ENCODE data around the gene ATP6V1B1. TPM values are rescaled to one million over a fixed set of nuclear protein-coding genes. Genes with fewer than 3 reads are reported as not detected.

The ATP6V1B1 gene
- total and polyA plus RNA-seq, 2 of the 4 experiments (the other 2 are of a cell fraction), result 1.3 TPM; not detected in 1

DNA sequence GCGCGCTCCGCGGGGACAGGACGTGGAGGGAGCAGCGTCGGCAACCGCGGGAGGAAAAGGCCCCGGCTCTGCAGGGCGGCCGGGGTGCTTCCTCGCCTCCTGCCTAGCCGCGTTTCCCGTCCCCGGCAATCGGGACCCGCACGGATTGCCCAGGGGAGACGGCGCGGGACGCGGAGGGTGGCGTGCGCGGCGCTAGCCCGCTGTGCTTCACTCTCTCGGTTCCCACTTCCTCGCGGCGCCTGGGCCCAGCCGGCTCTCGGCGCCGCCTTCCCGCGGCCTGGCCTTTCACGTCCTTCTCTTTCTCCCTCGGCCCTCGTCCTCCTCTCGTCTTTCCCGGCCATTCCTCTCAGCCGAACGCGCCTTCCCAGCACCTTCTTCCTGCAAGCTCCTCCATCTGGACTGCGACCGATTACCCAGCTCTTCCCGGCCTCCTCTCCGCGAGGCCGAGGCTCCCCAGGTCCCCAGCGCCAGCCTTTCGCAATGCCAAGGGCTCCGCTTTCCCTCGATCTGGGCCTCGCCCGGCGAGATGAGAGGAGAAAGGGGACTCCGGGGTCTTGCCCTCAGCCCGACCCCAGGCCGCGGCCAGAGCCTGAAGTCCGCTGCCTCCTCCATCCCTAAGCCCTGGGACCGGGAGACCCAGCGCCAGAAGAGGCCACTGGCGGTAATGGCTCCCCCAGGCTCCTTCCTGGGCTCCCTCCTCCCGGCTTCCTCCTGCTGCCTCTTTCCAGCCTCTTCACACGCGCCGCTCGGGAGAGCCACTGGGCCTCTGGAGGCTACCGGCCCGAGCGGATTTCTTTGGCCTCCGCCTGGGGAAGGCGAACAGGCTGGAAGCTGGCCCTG lies 34.3 kb upstream of the ATP6V1B1 start:
- Histone ChIP-seq H3K18ac (ENCODE audit: low read depth, low read length) (peak overlapping the region; percentile 53; the same call in 1 of the 2 replicates), H4K20me1 (ENCODE audit: insufficient read depth, low read length) (no peaks in the 10 kb centered on the region; the same call in 1 of the 2 replicates), H4K5ac (ENCODE audit: low read depth, low read length) (peak overlapping the region; percentile 66; the same call in 1 of the 2 replicates), H3K23ac (ENCODE audit: low read depth, low read length) (peak overlapping the region; percentile 59), H3K9me1 (ENCODE audit: insufficient read depth, low read length) (no peaks in the 10 kb centered on the region), H3K9ac (ENCODE audit: low read depth, low read length) (peak overlapping the region; percentile 86), H4K8ac (ENCODE audit: low read depth in 2 of 2, low read length in 2 of 2) (peak overlapping the region; percentile 50 to 82; a peak in 3 of 4 replicates), H3K4me2 (ENCODE audit: low read depth, low read length) (peak overlapping the region; percentile 95), H3K27me3 (ENCODE audit: control insufficient read depth, insufficient read depth, low read length) (peaks cover 46% of the 10 kb centered on the region), H3K4ac (ENCODE audit: low read depth, low read length) (peak overlapping the region; percentile 88), H3K4me3 (ENCODE audit: insufficient read depth, low read depth, low read length) (peak overlapping the region; percentile 58), H2AK9ac (replicated peaks; ENCODE audit: low read depth, low read length, poor library complexity) (peak overlapping the region; percentile 71), H2BK15ac (ENCODE audit: low read depth, low read length) (no peak overlapping the region), H3K9me3 (ENCODE audit: control insufficient read depth, insufficient read depth, low read length) (no peaks in the 10 kb centered on the region), H2BK20ac (ENCODE audit: low read depth, low read length) (no peak overlapping the region), H3K79me1 (ENCODE audit: low read depth in 1 of 2, low read length in 2 of 2) (peaks cover 7 to 17% of the 10 kb centered on the region in 2 experiments; a peak in 2 of 4 replicates), H2AFZ (replicated peaks; ENCODE audit: low read length, poor library complexity) (peak overlapping the region; percentile 90), H3K56ac (ENCODE audit: extremely low read depth, insufficient read depth, low read length) (0 out of 2 replicates have a peak overlapping the region, but pooled peaks have one; percentile 19), H2AK5ac (ENCODE audit: low read depth, low read length) (no peak overlapping the region), H2BK120ac (ENCODE audit: low read depth, low read length) (peak overlapping the region; percentile 61; the same call in 1 of the 2 replicates), H3K14ac (replicated peaks; ENCODE audit: low read depth, low read length) (peak overlapping the region; percentile 98), H3K36me3 (ENCODE audit: control insufficient read depth, insufficient read depth, low read length) (no peaks in the 10 kb centered on the region; the same call in 1 of the 2 replicates), H3K27ac (ENCODE audit: insufficient read depth, low read length) (peak overlapping the region; percentile 74), H3K4me1 (ENCODE audit: control insufficient read depth, insufficient read depth, low read length) (peaks cover 4% of the 10 kb centered on the region; the same call in 1 of the 2 replicates), H4K91ac (ENCODE audit: insufficient read depth, low read depth, low read length) (peak overlapping the region; percentile 76; the same call in 1 of the 2 replicates), H2BK5ac (ENCODE audit: low read depth, low read length, poor library complexity, severe bottlenecking) (no peak overlapping the region)
- BruUV-seq (replicated peaks), result no TSS peak
- intact Hi-C loops (cut with micrococcal nuclease) (no loop called here), in situ Hi-C loops (cut with MboI; ENCODE audit: low sequenced_read_pairs) (no loop called here), dilution Hi-C loops (cut with HindIII; ENCODE audit: low sequenced_read_pairs, unreplicated experiment) (no loop called here)
- peak; percentile 34 for DNase-seq
- peak; percentile 17 for ATAC-seq (ENCODE audit: low read depth)
- 1% methylated on average over 27 of the region's 79 CpGs; no CpG with 5 or more reads in 1 of the 2 experiments for WGBS, 2 experiments (ENCODE audit: extremely low coverage in 2 of 2, insufficient read length in 1 of 2)
- TF ChIP-seq CEBPB (IDR thresholded peaks at IDR 0.05; ENCODE audit: low read depth, low read length) (peak; percentile 72), RAD21 (IDR thresholded peaks at IDR 0.05; ENCODE audit: low read length) (no peak)
- ChIA-PET CTCF (no interaction called here), POLR2A (ENCODE audit: unreplicated experiment) (interaction anchor here (0.7 kb wide), 1 partner anchor 27 kb away, joined by 5 read pairs; no protein-coding TSS in a partner anchor)

Data from IMR-90 (cell line).